Sigmoid colon (tissue), 7 donors: Measurements from ENCODE around the gene C4B. TPM values are rescaled to one million over a fixed set of nuclear protein-coding genes. Genes with fewer than 3 reads are reported as not detected.
A peak's percentile ranks its signal among the peaks of the same experiment; 100 is the strongest.

Experiments used
- DNase-seq: peaks from one replicate; pipeline ENCODE4 v3.0.0-alpha.2; 2019
- H3K27ac ChIP-seq, 4 donors: fragments of 200-600 bp; sonication (generic); one replicate each; pipeline ENCODE4 v1.5.1; 2016 to 2019; ENCODE audit warnings: mild to moderate bottlenecking in 1 of 4
- H3K27me3 ChIP-seq, 3 donors: fragments of 200-600 bp; sonication (generic); one replicate each; pipeline ENCODE4 v1.5.1; 2019; ENCODE audit warnings: mild to moderate bottlenecking in 1 of 3
- H3K36me3 ChIP-seq, 4 donors: fragments of 200-600 bp; sonication (generic); one replicate each; pipeline ENCODE4 v1.5.1; 2016 to 2019
- H3K4me1 ChIP-seq, 4 donors: fragments of 200-600 bp; sonication (generic); one replicate each; pipeline ENCODE4 v1.5.1; 2017 to 2019
- H3K4me3 ChIP-seq, 4 donors: fragments of 200-600 bp; sonication (generic); one replicate each; pipeline ENCODE4 v1.5.1; 2017 to 2019; ENCODE audit warnings: mild to moderate bottlenecking in 2 of 4, moderate library complexity in 1 of 4
- H3K9me3 ChIP-seq, 4 donors: fragments of 200-600 bp in 3 of 4; sonication (generic) in 3 of 4; one replicate each; pipeline versions ENCODE4 v1.5.1 to v1.6.1; 2013 to 2019
- CTCF ChIP-seq, 4 experiments: fragments of 450-650 bp in 3 of 4; fragments of 200-600 bp in 1 of 4; IDR thresholded peaks; one replicate each; pipeline ENCODE4 v1.5.1; 2016 to 2019; ENCODE audit warnings: antibody characterized with exemption in 4 of 4, mild to moderate bottlenecking in 3 of 4, moderate library complexity in 2 of 4
- EP300 ChIP-seq, 4 donors: sonication (generic); formaldehyde crosslinking; IDR thresholded peaks; one replicate each; pipeline ENCODE4 v1.6.1; 2017; ENCODE audit warnings: antibody characterized with exemption in 4 of 4
- POLR2A ChIP-seq, 2 donors: fragments of 450-650 bp; IDR thresholded peaks; one replicate each; pipeline ENCODE4 v1.6.1; 2016; ENCODE audit warnings: antibody characterized with exemption in 2 of 2, mild to moderate bottlenecking in 2 of 2, moderate library complexity in 2 of 2
- POLR2AphosphoS5 ChIP-seq, 4 donors: sonication (generic); formaldehyde crosslinking; IDR thresholded peaks; one replicate each; pipeline ENCODE4 v1.6.1; 2017; ENCODE audit warnings: antibody characterized with exemption in 4 of 4
- WGBS, 2 donors: extraction: QIAGEN DNeasy Blood & Tissue Kit; methylation state at CpG; one replicate each; pipeline ENCODE4 v1.1.7; 2013; 5-methylcytosine and 5-hydroxymethylcytosine counted together
- intact Hi-C: fragments of 100-400 bp; cut with DNase I; formaldehyde crosslinking; loops from one replicate; pipeline ENCODE4 v1.15.1; 2023
- polyA plus RNA-seq, 3 donors: library from polyadenylated mRNA; stranded (reverse); fragments of 200-250 nt; gene quantifications; one replicate each; pipeline ENCODE4 v1.2.3, GENCODE V29; 2013
- total RNA-seq, 4 donors: library from RNA; depleted of rRNA; stranded (reverse); fragments of >200 nt; gene quantifications; one replicate each; pipeline ENCODE4 v1.1.0, GENCODE V29; 2016
- donor health status: healthy with polysubstance abuse.
- donor health status: Bipolar disorder and iron deficiency.
- donor health status: healthy.

C4B gene
- total and polyA plus RNA-seq, 7 donors = 3.2 to 291 (median 74.2) TPM

GRCh38 chr6:31968326-31968725 lies 46.3 kb upstream of the C4B start:
- intact Hi-C loops = no loop called here
- Histone ChIP-seq H3K36me3 (peaks cover 5 to 75% (median 51%) of the 10 kb centered on the region in 4 donors), H3K4me3 (no peak overlapping the region), H3K27me3 (no peaks in the 10 kb centered on the region), H3K9me3 (no peaks in the 10 kb centered on the region), H3K27ac (no peak overlapping the region), H3K4me1 (peaks cover 0 to 27% (median 25%) of the 10 kb centered on the region in 4 donors)
- no peak for TF ChIP-seq POLR2AphosphoS5 (IDR thresholded peaks at IDR 0.05)
- no peak for TF ChIP-seq CTCF (IDR thresholded peaks at IDR 0.05)
- TF ChIP-seq POLR2A (IDR thresholded peaks at IDR 0.05) = no peak
- no peak for TF ChIP-seq EP300 (IDR thresholded peaks at IDR 0.05)
- WGBS, 2 donors = 90% methylated on average over 11 of the region's 11 CpGs
- DNase-seq = no peak

DNA sequence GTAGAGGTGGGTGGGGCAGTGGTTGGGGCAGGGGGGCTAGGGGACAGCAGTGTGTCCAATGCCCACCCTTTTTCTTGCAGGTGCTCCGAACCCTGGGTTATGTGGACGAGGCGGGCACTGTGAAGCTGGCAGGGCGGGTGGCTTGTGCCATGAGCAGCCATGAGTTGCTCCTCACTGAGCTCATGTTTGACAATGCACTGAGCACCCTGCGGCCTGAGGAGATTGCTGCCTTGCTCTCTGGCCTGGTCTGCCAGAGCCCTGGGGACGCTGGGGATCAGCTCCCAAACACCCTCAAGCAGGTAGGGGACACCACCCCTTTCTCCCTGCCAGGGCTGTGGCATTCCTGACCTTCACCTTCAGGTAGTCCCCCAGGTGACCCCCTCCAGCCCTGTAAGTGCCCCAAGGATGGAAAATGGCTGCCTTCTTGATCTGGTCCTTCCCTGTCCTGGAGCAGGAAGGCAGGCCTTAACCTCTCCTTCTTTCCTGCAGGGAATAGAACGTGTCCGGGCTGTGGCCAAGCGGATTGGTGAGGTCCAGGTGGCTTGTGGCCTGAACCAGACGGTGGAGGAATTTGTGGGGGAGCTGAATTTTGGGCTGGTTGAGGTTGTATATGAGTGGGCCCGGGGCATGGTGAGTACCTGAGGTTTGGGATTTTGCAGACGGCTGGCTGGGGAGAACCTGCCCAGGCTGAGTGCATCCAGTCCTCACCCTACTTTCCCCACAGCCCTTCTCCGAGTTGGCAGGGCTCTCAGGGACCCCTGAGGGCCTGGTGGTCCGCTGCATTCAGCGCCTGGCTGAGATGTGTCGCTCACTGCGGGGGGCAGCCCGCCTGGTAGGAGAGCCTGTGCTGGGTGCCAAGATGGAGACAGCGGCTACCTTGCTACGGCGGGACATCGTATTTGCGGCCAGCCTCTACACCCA lies 45.5 kb upstream of the C4B start:
- WGBS, 2 donors = 89 to 91% methylated on average over 23 of the region's 23 CpGs
- Histone ChIP-seq H3K4me1 (peaks cover 0 to 34% (median 29%) of the 10 kb centered on the region in 4 donors), H3K4me3 (no peak overlapping the region), H3K36me3 (peaks cover 3 to 68% (median 44%) of the 10 kb centered on the region in 4 donors), H3K27me3 (no peaks in the 10 kb centered on the region), H3K9me3 (no peaks in the 10 kb centered on the region), H3K27ac (no peak overlapping the region)
- DNase-seq = peak; percentile 65
- intact Hi-C loops = no loop called here
- no peak for TF ChIP-seq CTCF (IDR thresholded peaks at IDR 0.05)
- no peak for TF ChIP-seq POLR2A (IDR thresholded peaks at IDR 0.05)
- no peak for TF ChIP-seq POLR2AphosphoS5 (IDR thresholded peaks at IDR 0.05)
- no peak for TF ChIP-seq EP300 (IDR thresholded peaks at IDR 0.05)

- H3K4me1 ChIP-seq = peaks cover 0 to 36% (median 29%) of the 10 kb centered on the region in 4 donors
- H3K27ac ChIP-seq = peak overlapping the region; percentile 93 to 96 (median 94)
- intact Hi-C loops = loop anchor here (10.0 kb wide), 1 partner anchor 225 kb away; the partner anchor contains the start of genes GPSM3 and PBX2
- TF ChIP-seq POLR2AphosphoS5 (IDR thresholded peaks at IDR 0.05) (no peak), POLR2A (IDR thresholded peaks at IDR 0.05) (no peak)
- H3K36me3 ChIP-seq = peaks cover 0 to 59% (median 36%) of the 10 kb centered on the region in 4 donors
- no peaks in the 10 kb centered on the region for H3K27me3 ChIP-seq
- no peaks in the 10 kb centered on the region for H3K9me3 ChIP-seq
- H3K4me3 ChIP-seq = no peak overlapping the region
- DNase-seq = peak; percentile 61
- WGBS, 2 donors = 81 to 85% methylated on average over 17 of the region's 17 CpGs
Measured at GRCh38 chr6:31969712-31970603, 44.6 kb upstream of the C4B start.

DNA sequence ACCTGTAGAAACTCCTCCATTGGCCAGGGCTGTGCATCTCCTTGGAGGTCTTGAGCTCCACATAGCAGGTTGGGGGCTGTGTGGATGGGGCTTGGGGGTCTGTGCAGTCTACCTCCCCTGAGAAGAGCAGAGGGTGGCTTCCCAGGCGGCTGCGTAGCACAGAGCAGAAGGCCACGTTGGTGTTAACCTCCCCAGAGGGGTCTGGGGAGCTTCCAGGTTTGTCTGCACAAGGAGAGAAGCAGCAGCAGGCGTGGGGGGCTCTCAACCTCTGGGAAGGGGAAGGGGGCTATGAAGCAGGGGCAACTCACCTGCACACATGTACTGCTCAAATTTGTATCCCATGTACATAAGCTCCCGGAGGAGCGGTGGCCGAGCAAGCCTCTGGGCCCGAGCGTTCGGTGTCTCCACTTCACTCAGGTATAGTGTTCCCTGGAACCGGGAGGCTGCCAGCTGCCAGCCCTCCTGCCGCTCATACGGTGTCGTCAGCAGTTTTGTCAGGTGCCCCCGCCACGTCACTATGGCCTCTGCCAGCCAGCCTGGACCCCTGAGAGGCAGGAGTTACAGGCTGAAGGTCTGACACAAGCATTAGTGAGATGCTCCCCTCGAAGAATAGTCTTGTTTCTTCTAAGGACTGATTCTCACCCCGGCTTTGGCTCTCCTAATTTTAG lies 43.9 kb upstream of the C4B start:
- Histone ChIP-seq H3K36me3 (peaks cover 0 to 51% (median 33%) of the 10 kb centered on the region in 4 donors), H3K4me1 (peaks cover 0 to 36% (median 29%) of the 10 kb centered on the region in 4 donors), H3K27me3 (no peaks in the 10 kb centered on the region), H3K9me3 (no peaks in the 10 kb centered on the region), H3K4me3 (peak overlapping the region; percentile 50 to 81 (median 65)), H3K27ac (peak overlapping the region; percentile 93 to 96 (median 94))
- TF ChIP-seq POLR2AphosphoS5 (IDR thresholded peaks at IDR 0.05) = no peak
- TF ChIP-seq EP300 (IDR thresholded peaks at IDR 0.05) = no peak
- TF ChIP-seq CTCF (IDR thresholded peaks at IDR 0.05) = no peak
- TF ChIP-seq POLR2A (IDR thresholded peaks at IDR 0.05) = no peak
- peak; percentile 68 for DNase-seq
- intact Hi-C loops = loop anchor here (1.0 to 10.0 kb wide), 2 partner anchors 11 to 224 kb away; partner anchors contain the start of genes GPSM3, PBX2 and SKIC2
- WGBS, 2 donors = 82 to 86% methylated on average over 18 of the region's 18 CpGs
